A375 (cell line): ENCODE data around the gene TAF5. TPM values are rescaled to one million over a fixed set of nuclear protein-coding genes. Genes with fewer than 3 reads are reported as not detected.

Experiments used
- total RNA-seq: library from RNA; depleted of rRNA; stranded (reverse); fragments of >200 nt; shearing (Covaris generic); gene quantifications from 2 replicates; pipeline ENCODE4 v1.2.3, GENCODE V29; 2014; rRNA removed

Gene TAF5
- total RNA-seq: 8.6 and 11.0 TPM in 2 replicates

GRCh38 chr10:103367782-103368518, at the start of gene TAF5:
Gene TAF5 (plus strand): TSS chr10:103367976. CDS start chr10:103367990, 14 bp downstream.

DNA sequence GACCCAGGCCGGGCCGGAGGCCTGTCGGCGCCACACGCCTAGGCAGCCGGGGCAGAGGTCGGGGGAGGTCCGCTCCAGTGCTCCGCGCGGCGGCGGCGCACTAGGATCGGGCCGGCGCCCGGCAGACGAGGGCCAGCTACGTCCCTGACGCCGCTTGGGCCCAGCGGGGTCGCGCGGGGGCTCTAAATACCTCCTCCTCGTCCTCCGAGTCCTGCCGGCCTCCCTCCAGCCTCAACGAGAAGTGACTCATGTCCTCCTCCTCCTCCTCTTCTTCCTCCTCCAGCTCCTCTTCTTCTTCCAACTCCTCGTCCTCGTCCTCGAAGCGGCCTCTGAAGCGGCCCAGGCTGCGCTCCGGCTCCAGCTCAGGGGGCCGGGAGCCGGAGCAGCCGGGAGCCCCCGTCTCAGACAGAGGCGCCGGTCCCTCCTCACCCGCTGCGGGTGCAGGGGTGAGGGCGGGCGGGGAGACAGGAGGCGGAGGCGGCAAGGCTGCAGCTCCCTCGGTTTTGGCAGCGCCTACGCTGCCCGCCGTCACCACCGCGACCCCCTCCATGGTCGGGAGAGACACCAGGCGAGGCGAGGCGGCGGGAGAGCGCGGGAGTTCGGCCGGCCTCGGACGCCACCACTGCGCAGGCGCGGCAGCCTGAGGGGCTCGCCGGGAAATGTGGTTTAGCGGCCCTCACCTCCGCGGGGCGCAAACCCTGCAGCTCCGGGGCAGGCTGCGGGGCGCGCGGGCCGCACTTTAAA, 17.1 kb upstream of the TAF5 start, which contains the start of gene PCGF6:
Gene PCGF6 (minus strand): TSS at position 624 of the 744 bp plus-strand sequence. CDS start 74 bp downstream, at position 550.

GRCh38 chr10:103396067-103396788, 28.5 kb downstream of the TAF5 start, which contains the start of the genes ATP5MK and PDCD11:
Gene ATP5MK (minus strand): TSS chr10:103396475. CDS start chr10:103392457, 4,018 bp downstream.
Gene PDCD11 (plus strand): TSS chr10:103396626. CDS start chr10:103398427, 1,801 bp downstream.

Other genes with a start within 250 kb of the TAF5 start
- gene NT5C2, start 174.7 kb upstream of the TAF5 start, total RNA-seq: 26.5 and 27.9 TPM in 2 replicates
- not detected in 2 replicates for gene RPEL1, start 122.1 kb upstream of the TAF5 start, total RNA-seq
- not detected in 2 replicates for gene INA, start 90.8 kb upstream of the TAF5 start, total RNA-seq
- 20.9 and 23.4 TPM in 2 replicates for gene PCGF6, start 16.8 kb upstream of the TAF5 start, total RNA-seq
- gene ATP5MK, start 28.5 kb downstream of the TAF5 start, total RNA-seq: 125 and 156 TPM in 2 replicates
- 89.6 and 98.2 TPM in 2 replicates for gene PDCD11, start 28.6 kb downstream of the TAF5 start, total RNA-seq
- 20.2 and 23.8 TPM in 2 replicates for gene CALHM2, start 84.4 kb downstream of the TAF5 start, total RNA-seq
- gene CALHM1, start 90.9 kb downstream of the TAF5 start, total RNA-seq: not detected in 2 replicates
- 0.34 and 1.2 TPM in 2 replicates for gene CALHM3, start 111.3 kb downstream of the TAF5 start, total RNA-seq
- gene NEURL1, start 125.7 kb downstream of the TAF5 start, total RNA-seq: 0.53 and 0.66 TPM in 2 replicates